Lower leg skin (tissue), 4 donors: ENCODE measurements around the gene ACVR1. TPM values are rescaled to one million over a fixed set of nuclear protein-coding genes. Genes with fewer than 3 reads are reported as not detected.
"Not testable (repeated sequence)": the region's sequence is repeated elsewhere in the genome, so short reads cannot be mapped to it uniquely, and the experiment has no call there.

Source experiments
- DNase-seq, 2 donors: peaks; one replicate each; pipeline ENCODE4 v3.0.0-alpha.2; 2019; ENCODE audit warnings: low spot score in 2 of 2
- H3K4me3 ChIP-seq: fragments of 200-600 bp; sonication (generic); 2 replicates; pipeline ENCODE4 v1.5.1; 2017; ENCODE audit warnings: mild to moderate bottlenecking, low read depth; ENCODE audit not compliant: poor library complexity, severe bottlenecking
- CTCF ChIP-seq, 3 donors: fragments of 450-650 bp; IDR thresholded peaks; one replicate each; pipeline ENCODE4 v1.5.1; 2016; ENCODE audit warnings: antibody characterized with exemption in 3 of 3, mild to moderate bottlenecking in 3 of 3, moderate library complexity in 2 of 3
- POLR2A ChIP-seq, 2 donors: fragments of 450-650 bp; IDR thresholded peaks; one replicate each; pipeline ENCODE4 v1.6.1; 2016 to 2017; ENCODE audit warnings: antibody characterized with exemption in 2 of 2, mild to moderate bottlenecking in 1 of 2, moderate library complexity in 1 of 2
- WGBS, 2 donors: methylation state at CpG; one replicate each; pipeline ENCODE4 v1.1.5; 2018; 5-methylcytosine and 5-hydroxymethylcytosine counted together
- intact Hi-C: fragments of 100-400 bp; cut with DNase I; formaldehyde crosslinking; loops from one replicate; pipeline ENCODE4 v1.15.0; 2023; ENCODE audit warnings: low total_unique reads
- total RNA-seq, 4 donors: library from RNA; depleted of rRNA; stranded (reverse); fragments of >200 nt; gene quantifications; one replicate each; pipeline ENCODE4 v1.1.0, GENCODE V29; 2016

ACVR1 gene
- total RNA-seq, 4 donors from 2014 or later, result 14.3 to 22.7 (median 15.2) TPM

GRCh38 chr2:157827377-157827776 is 48.8 kb downstream of the ACVR1 start:
- 94 to 97% methylated on average over 3 of the region's 3 CpGs for WGBS, 2 donors
- no peak for DNase-seq
- intact Hi-C loops, result no loop called here
- no peak for TF ChIP-seq POLR2A (IDR thresholded peaks at IDR 0.05)
- TF ChIP-seq CTCF (IDR thresholded peaks at IDR 0.05), result no peak
- no peak overlapping the region for H3K4me3 ChIP-seq

- H3K4me3 ChIP-seq, DNase-seq, intact Hi-C loops: not testable (repeated sequence)
Observed at GRCh38 chr2:157826644-157827043, 49.5 kb downstream of the ACVR1 start.

GRCh38 chr2:157825885-157826284 is 50.2 kb downstream of the ACVR1 start:
- peak; percentile 75 to 87 for DNase-seq

GRCh38 chr2:157822993-157823392 is 53.1 kb downstream of the ACVR1 start:
- WGBS, 2 donors, result 81 to 91% methylated on average over 2 of the region's 2 CpGs
- intact Hi-C loops, result no loop called here
- H3K4me3 ChIP-seq, result no peak overlapping the region
- no peak for DNase-seq
- no peak for TF ChIP-seq CTCF (IDR thresholded peaks at IDR 0.05)

More at GRCh38 chr2:157825885-157826284, 50.2 kb downstream of the ACVR1 start:
- no peak overlapping the region for H3K4me3 ChIP-seq
- intact Hi-C loops, result no loop called here
- no peak for TF ChIP-seq CTCF (IDR thresholded peaks at IDR 0.05)
- TF ChIP-seq POLR2A (IDR thresholded peaks at IDR 0.05), result no peak
- WGBS, 2 donors, result 39 to 47% methylated on average over 6 of the region's 6 CpGs

- 96% methylated on average over 4 of the region's 4 CpGs for WGBS, 2 donors
- no peak overlapping the region for H3K4me3 ChIP-seq
- no peak for TF ChIP-seq POLR2A (IDR thresholded peaks at IDR 0.05)
- TF ChIP-seq CTCF (IDR thresholded peaks at IDR 0.05), result no peak
- intact Hi-C loops, result no loop called here
- DNase-seq, result no peak
Observed at GRCh38 chr2:157822533-157822932, 53.6 kb downstream of the ACVR1 start.

- no peak for DNase-seq
- 40 to 51% methylated on average over 1 of the region's 1 CpG for WGBS, 2 donors
- intact Hi-C loops, result no loop called here
- H3K4me3 ChIP-seq, result no peak overlapping the region
- no peak for TF ChIP-seq POLR2A (IDR thresholded peaks at IDR 0.05)
- no peak for TF ChIP-seq CTCF (IDR thresholded peaks at IDR 0.05)
Observed at GRCh38 chr2:157821519-157822131, 54.5 kb downstream of the ACVR1 start.
